Inferior parietal cortex (tissue), 1 donor: ENCODE data around the gene BNC2.

Source experiments
- DNase-seq: peaks from one replicate; pipeline ENCODE4 v3.0.0-alpha.2; 2016; ENCODE audit errors: extremely low spot score

The BNC2 gene

DNA sequence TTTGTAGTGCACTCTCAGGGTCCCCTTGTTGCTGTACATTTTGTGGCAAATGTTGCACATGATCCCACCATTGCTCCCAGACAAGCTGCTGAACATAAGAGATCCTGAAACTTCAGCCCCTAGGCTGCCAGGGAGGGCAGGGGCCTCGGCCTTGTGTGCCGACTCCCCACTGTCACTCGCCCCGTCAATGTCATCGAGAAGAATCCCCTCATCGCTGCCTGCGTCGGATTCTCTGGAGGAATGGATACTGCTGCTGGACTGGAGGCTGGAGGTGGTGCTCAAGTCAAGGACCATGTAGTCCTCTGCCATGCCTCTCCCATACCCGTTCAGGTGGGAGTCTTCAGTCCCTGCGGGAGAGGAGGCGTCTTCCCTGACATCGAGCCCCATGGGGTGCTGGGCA lies 451.3 kb downstream of the BNC2 start:
- DNase-seq = no peak

DNA sequence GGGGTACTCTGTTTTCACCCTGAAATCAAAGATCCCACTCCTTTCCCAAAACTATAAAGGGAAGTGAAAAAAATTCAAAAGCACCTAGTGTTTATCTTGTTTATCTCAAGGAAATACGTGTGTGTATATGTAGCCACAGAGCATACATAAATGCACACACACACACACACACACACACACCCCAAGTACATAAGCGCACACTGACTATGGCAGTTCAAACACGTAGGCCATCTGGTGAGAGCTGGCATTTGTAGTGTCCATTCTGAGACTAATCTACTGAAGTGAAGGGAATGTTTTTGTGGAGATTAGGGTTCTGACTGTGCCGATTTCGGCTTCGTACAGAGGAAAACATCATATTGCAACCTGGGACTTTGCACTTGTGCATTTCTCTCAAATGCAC lies 451.7 kb downstream of the BNC2 start:
- DNase-seq = no peak

DNA sequence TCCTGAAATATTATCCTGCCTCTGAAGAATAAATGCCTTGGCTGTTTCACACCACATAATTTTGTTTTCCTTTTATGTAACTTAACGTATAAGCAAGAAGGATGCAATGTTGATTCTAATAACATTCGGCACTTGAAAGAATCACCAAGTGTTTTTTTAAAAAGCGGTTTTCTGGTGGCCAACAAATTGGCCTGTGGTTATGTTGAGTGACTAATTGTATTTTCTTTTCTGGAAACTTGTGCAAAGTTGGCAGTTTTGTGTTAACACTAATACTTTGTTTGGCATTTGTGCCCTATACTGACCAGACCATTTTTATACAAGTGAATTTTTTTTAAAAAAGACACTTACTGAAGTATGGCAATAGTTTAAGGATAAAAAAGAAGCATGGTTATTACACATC lies 452.7 kb downstream of the BNC2 start:
- no peak for DNase-seq

DNA sequence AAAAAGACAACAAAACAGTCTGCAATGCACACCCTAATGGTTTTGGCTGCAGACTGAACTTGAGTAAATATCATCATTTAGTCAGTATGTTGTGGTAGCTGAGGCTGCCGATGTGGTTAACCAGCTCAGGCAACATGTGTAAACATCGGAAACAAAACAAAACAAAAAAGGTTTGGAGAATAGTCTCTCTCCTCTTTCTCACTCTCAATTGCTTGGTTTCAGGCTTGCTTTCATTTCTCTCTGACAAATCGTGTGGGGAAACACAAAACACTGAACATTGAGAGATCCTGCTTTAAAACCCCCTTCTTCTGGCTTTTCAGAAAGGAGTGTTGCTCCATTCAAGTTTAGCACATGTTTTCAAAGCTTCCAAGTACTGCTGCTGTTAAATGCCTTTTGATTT lies 453.3 kb downstream of the BNC2 start:
- DNase-seq = no peak

DNA sequence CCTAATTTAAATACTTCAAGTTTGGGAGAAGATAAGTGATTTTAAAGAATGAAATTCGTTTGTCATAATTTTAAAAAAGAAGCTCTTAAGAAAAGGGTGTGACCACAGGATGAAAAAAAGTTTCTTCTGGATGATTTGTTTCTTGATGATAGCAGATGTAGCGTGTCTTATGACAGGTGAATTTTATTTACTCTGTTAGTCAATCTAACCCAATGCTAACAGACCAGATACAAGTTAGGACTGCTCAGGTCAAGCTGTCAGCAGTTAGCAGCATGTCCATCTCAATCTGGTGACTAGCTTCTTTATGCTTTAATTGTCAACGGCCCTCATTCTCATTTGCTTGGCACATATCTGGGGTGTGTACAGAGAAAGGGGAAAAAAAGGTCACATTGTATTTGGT lies 456.0 kb downstream of the BNC2 start:
- DNase-seq = no peak

DNA sequence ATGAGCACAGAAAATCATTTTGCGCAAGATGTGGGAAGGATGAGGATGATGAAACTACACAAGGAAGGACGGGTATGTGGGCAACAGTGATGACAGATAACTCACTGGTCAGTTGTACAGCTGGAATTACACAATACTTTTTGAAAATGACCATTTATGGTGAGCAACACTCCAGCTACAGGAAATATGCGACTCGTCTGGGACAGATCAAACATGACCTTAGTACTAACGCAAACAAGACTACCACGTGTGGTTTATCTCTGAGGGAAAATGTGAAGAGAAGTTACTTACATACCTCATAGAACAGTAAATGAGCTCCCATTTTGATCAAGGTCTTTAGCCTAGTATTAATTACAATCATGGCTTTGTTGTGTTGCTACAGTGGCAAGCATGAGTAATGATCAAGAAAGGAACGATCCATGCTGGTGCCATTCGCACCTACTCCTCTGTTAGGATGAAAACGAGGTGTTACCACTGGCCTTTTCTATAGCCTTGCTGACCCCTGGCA lies 456.9 kb downstream of the BNC2 start:
- DNase-seq = no peak

DNA sequence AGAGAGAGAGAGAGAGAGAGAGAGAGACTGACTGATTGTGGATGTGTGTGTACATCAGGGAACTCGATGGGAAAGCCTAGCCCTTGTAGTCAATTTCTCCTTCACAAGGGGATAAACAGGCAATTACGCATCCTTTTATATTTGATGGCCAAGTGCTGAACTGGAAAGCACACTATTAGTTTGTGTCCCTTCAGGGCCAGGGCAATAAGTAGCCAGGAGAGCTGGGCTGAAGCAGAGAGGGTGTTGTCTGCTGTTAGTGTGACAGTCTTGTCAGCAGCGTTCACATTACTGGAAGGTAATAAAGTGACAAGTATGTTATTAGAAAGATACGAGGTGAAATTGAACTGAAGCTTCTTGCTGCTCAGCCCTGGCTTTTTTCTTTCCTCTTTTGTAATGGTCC lies 457.7 kb downstream of the BNC2 start:
- DNase-seq = no peak

DNA sequence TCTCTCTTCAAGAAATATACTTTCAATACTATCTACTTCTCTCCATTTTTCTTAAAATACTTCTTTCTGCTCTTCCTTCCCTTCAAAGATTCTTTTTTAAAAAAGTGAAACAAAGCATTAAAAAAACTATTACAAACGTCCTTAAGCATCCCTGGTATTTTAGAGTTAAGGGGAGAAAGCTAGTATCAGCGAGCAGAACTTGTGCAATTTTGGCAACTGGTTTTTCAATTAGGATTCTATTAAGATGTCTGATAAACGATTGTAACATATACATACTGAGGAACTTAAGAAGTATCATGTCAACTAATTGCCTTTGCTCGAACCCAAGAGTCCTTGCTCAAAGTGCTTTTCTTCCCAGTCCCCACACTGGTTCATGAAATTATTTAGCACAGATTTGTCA lies 459.2 kb downstream of the BNC2 start:
- DNase-seq = no peak

DNA sequence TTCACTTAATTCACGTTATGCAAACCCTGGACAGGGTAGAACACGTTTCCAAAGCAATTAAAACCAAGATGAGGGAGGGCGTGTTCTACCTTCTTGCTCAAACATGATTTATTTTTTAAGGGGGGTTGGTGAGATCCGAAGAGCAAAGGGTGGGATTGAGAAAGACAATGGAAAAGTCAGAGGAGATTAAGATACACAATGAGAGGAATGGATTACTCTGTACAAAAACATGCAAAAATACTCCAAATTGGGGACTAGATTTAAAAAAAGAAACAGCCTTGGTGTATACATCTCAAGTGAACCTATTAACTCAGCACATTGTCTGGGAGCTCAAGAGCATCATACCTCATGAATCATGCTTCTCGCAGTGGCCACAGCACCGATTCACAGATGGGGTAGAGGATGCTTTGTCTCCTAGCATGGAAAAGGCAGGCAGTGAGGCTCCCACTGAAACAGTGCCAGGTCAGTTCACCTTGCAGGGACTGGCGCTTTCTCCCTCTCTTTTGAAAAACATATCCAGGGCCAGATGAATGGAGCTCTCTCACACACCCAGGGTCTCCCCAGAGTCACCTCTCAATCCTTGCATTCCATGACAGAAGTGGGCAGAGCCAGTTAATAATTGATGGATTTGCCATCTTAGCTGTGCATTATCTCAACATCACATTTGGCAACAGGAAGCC lies 459.7 kb downstream of the BNC2 start:
- DNase-seq = no peak

DNA sequence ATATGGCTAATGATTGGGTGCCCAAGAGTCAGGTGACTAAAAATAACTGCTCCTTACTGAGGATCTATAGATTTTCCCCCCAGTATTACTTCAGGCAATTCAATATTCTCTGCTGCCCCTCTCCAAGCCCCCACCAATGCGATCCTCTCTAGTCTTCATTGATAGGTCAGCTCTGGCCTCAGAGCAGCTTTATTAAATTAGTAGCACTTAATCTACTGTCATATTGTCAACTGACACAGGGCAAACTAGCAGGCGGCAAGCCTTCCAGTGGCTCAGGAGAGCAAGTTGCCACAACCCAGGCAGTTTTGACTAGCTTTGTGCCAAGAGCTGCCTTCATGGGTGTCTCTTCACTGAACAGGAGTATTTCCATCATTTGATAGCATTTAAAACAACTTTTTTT lies 462.9 kb downstream of the BNC2 start:
- no peak for DNase-seq

DNA sequence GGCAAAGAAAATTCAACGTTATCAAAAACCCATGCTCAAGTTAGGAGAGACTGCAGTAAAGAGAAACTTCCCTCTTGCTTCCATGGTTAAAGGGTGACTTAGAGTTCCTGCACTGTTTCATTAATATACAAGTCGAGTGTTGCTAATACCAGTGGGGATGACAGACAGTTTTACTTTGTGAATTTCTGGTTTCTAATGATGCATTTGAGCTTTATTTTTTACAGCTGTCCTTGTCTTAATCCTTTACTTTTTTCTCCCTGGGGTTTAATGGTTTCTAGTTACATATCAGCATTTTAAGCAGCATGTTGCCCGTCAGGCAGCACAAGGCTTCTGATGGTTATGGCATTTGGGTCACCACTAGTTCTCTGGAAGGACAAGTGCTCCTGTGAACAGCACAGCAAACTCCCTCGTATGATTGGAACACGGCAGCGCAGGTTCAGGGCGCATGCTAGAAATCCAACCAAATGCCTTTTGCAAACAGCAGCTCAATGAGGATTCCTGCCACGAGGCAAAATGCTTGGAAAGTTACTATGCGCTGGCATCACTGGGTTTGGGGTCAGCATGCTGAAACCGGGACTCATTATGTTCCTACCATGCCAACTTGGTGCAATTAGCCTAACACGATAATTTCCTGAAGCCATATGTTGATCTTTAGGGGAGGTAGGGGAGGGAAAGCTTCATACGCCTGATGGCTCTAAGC lies 463.8 kb downstream of the BNC2 start:
- DNase-seq = no peak

DNA sequence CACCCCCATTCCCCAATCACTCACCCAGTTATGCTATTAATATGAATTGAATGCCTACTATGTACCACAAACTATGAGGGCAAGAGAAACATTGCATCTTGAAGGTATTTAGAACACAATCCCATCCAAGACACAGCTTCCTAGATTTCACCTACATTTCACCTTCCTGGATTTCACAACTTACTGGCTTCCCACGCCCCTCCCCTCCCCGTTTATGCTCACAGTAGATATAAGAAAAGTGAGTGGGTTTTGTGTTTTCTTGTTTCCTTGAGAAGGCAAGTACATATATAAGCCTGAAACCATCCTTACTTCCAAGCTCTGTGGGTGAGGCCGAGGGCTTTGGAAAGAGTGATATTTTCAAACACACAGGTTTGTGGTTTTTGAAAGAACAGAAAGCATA lies 465.0 kb downstream of the BNC2 start:
- DNase-seq = no peak

DNA sequence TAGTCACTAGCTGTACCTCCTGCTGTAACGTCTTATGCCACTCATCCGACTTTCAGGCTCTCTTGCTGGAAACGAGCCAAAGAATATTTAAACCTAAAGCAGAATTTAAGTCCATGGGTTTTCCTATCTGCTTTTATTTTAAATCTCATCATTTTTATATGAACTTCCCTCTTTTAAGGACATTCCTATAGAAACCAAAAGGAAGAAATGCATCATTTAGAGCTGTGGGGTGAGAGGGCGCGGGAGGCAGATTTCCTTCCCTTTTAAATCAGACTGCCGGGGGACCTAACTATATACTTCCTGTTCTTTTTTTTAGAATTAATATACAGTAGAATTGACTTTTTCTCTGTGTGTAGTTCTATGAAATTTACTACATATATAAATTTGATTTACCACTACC lies 468.8 kb downstream of the BNC2 start:
- no peak for DNase-seq

DNA sequence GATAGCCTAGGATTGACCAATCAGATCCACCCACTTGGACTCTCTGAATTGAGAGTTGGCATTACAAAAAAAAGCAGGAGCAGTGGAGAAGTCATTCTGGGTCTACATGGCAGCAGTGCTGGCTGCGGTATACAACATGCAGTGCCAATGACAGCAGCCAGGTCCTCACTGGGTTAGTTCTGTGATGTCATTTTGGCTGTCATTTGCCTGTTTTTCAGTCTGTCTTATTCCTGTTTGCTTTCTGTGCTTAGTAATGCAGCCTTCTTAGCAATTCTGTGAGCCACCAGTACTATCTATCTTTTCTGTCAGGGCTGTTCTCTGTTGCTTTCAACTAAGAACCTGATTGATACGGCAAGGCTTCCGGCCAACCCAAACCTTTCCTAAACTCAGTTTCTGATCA lies 471.8 kb downstream of the BNC2 start:
- no peak for DNase-seq

DNA sequence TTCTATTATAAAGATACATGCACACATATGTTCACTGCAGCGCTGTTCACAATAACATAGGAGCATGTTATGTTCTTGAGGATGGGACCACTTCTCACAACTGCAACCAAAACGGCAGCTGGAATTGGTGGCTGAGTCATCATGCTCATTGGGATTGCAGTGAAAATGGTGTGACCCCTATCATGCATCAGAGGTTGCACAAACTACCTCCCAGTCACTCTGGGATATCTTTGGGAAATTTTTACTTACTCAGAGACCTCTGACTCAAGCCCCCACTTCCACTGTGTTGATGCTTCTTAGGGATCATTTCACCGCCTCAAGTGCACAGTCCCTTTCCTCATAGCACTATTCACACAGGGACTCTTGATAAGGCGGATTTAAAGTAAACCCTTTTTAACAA lies 474.1 kb downstream of the BNC2 start:
- no peak for DNase-seq

DNA sequence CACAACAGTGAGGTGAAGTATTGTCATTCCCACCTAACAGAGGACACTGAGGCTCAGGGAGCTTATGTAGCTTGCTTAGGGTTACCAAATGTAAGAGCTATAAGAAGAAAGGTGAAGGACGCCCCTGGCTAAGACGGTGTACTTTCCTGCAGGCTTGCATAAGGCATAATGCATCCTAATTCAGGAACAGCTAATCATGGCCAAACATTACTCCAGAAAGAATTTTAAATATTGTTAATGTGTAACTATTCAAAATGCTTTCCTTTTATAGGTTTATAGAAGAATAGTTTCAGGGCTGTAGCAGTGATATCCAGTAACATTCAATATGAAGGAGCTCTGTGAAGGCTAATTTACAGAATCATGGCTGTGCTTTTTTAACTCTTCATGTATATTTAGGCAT lies 479.1 kb downstream of the BNC2 start:
- no peak for DNase-seq

DNA sequence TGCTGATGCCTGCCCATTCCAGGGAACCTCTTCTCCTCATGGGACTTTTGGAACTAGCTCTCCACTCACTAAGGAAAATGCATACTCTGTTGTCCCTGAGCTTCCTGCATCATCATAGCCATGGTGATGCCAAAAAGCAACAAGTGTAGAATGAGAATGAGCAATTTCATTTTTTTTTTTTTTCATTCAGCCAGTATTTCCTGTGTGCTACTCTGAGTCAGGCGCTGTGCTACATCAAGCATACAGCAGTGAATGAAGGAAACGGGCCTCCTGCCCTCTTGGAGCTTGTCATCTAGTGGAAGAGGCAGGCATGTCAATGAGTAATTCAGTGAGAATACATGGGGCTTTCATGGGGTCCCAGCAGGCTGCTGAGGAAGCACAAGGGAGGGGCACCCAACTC lies 483.1 kb downstream of the BNC2 start:
- DNase-seq = no peak

DNA sequence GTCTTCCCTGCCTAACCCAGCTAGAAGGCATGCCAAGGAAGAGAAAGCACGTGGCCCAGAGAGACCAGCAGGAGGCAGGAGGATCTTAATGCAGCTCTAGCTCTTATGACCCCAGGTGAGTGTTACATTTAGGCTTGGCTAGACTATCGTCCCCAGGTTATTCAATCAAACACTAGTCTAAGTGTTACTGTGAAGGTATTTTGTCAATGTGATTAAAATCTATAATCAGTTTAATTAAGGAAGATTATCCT lies 483.7 kb downstream of the BNC2 start:
- no peak for DNase-seq

DNA sequence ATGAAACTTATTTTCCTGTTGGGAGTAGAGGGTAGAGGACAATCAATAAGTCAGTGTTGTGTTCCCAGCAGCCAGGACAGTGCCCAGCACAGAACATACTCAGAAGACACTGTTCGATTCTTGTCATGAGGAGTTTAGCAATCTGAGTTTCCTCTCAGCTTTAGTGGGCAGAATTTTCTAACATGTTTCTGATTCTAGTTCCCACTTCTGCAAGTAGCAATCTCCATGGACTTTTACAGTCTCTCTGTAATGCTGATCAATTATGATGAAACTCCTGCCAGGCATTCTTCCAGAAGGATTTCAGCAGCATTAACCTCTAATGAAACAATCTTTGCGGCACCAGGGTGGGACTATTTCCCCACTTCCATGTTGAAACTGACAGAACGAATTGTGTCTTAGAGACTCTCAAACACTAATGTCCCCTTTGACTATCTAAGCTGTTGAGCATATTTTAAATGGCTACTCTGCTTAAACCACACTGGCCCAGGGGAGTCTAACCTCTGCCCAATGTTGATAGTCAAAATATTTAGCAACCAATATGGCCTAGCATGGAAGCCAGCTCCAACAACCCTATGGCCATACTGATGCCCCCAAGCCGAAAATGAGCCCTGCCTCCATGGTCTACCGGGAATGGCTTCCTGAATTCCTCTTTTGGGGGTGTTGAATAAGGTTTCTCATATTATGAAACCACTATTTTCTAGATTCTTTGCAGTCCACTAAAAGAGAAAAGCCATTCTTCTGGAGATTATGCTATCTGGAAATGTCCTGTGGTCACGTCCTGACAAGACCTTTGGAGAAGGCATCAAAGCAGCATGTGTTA lies 484.3 kb downstream of the BNC2 start:
- no peak for DNase-seq

DNA sequence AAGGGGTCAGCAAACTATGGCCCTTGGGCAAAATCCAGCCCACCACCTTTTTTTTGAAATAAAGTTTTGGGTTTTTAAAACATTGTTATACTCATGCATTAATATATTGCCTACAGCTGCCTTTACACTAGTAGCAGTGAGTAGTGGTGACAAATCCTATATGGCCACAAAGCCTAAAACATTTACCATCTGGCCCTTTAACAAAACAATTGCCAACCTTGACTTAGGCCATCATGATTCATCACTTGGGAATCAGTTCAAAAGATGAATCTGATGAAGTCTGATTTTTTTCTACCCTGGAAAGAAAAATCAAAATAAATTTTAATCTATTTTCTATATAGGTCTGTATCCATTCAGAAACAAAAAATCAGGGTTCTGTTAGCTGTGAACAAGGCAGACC lies 484.9 kb downstream of the BNC2 start:
- DNase-seq = no peak

DNA sequence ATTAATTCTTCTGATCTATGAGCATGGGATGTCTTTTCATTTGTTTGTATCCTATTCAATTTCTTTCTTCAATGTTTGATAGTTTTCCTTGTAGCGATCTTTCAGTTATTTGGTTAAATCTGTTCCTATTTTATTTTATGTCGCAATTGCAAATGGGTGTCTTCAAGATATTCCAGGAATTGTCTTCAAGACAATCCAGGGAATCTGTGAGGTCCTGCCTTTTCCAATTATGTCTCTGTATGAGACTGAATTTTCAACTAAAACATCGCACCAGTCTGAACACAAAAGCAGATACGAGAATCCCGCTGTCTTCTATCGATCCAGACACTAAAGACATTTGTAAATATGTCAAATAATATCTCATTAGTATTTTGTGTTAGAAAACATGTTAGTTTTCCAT lies 485.5 kb downstream of the BNC2 start:
- no peak for DNase-seq

DNA sequence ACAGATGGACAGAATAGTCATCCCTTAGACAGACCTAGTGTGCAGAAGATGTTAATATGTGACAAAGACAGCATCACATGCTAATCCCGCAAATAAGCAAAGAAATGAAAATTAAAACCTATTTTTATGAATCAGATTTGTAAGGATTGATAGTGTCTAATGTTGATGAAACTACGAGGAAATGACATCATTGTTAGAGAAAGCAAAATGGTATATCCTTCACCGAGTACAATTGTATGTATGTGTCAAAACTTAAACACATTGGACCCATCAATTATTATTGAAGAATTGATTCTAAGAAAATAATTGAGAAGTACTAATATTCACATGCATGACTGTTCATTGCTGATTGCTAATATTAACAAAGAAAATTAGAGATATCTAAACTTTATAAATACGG lies 493.2 kb downstream of the BNC2 start:
- no peak for DNase-seq

DNA sequence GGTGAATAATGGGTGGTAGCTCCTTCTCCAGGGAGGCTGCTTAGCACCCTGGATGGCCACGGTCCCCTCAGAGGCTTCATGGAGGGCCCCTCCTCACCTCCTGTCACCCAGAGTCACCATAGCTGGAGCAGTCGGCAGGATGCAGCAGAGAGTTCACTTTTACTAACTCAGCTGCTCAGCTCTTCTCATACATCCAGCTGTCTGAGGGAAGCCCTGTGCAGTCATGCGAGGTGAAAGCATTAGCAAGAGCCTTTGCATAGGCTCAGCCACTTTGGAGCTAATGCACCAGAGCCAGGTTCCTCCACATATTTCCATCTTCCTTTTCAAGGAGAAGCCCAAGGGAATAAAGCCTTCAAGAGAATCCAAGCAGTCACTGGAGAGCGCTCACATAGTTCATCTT lies 499.2 kb downstream of the BNC2 start:
- no peak for DNase-seq
